Heart left ventricle (tissue), 16 donors: Measurements from ENCODE around the gene MYO5C. TPM values are rescaled to one million over a fixed set of nuclear protein-coding genes. Genes with fewer than 3 reads are reported as not detected.
A peak's percentile ranks its signal among the peaks of the same experiment; 100 is the strongest.

Experiments used
- ATAC-seq, 4 donors: fragments of 200-7000 bp; cut with Tn5 transposase; one replicate each; pipeline ENCODE4 v1.9.1; 2020 to 2022; ENCODE audit warnings: moderate library complexity in 4 of 4, mild to moderate bottlenecking in 3 of 4, moderate number of reproducible peaks in 1 of 4
- DNase-seq, 5 donors: peaks; one replicate each; pipeline ENCODE4 v3.0.0-alpha.2; 2020
- H3K27ac ChIP-seq, 12 donors: fragments of 200-600 bp; sonication (generic) in 4 of 12; one replicate each; pipeline versions ENCODE4 v1.5.0 to v1.8.0; 2016 to 2022; ENCODE audit warnings: mild to moderate bottlenecking in 2 of 12
- H3K27me3 ChIP-seq, 9 donors: fragments of 200-600 bp; sonication (generic) in 2 of 9; one replicate each; pipeline versions ENCODE4 v1.5.1 to v1.8.0; 2016 to 2022; ENCODE audit warnings: mild to moderate bottlenecking in 3 of 9
- H3K36me3 ChIP-seq, 9 donors: fragments of 200-600 bp; sonication (generic) in 2 of 9; one replicate each; pipeline versions ENCODE4 v1.5.0 to v1.8.0; 2018 to 2022; ENCODE audit warnings: mild to moderate bottlenecking in 2 of 9
- H3K4me1 ChIP-seq, 12 donors: fragments of 200-600 bp; sonication (generic) in 4 of 12; one replicate each; pipeline versions ENCODE4 v1.5.0 to v1.8.0; 2016 to 2022; ENCODE audit warnings: mild to moderate bottlenecking in 3 of 12
- H3K4me3 ChIP-seq, 12 donors: fragments of 200-600 bp; sonication (generic) in 4 of 12; one replicate each; pipeline versions ENCODE4 v1.5.0 to v1.8.0; 2017 to 2022; ENCODE audit warnings: mild to moderate bottlenecking in 9 of 12, moderate library complexity in 4 of 12
- H3K9me3 ChIP-seq, 12 donors: fragments of 200-600 bp; sonication (generic) in 4 of 12; one replicate each; pipeline versions ENCODE4 v1.5.0 to v1.8.0; 2016 to 2022; ENCODE audit warnings: mild to moderate bottlenecking in 1 of 12
- CTCF ChIP-seq, 12 donors: fragments of 200-600 bp; sonication (generic) in 4 of 12; IDR thresholded peaks; one replicate each; pipeline versions ENCODE4 v1.5.0 to v1.8.0; 2018 to 2022; ENCODE audit warnings: antibody characterized with exemption in 12 of 12, mild to moderate bottlenecking in 5 of 12
- POLR2A ChIP-seq, 2 donors: fragments of 450-650 bp; IDR thresholded peaks; one replicate each; pipeline ENCODE4 v1.6.1; 2017; ENCODE audit warnings: antibody characterized with exemption in 2 of 2, mild to moderate bottlenecking in 2 of 2, moderate library complexity in 2 of 2
- WGBS, 4 donors: extraction: QIAGEN DNeasy Blood & Tissue Kit in 2 of 4; methylation state at CpG; one replicate each; pipeline versions ENCODE4 v1.1.5 to v1.1.7; 2013 to 2018; 5-methylcytosine and 5-hydroxymethylcytosine counted together
- intact Hi-C, 10 donors: fragments of 100-400 bp; cut with DNase I; formaldehyde crosslinking; loops; one replicate each; pipeline versions ENCODE4 v1.11.1 to v1.14.2; 2022
- polyA plus RNA-seq, 2 donors: library from polyadenylated mRNA; stranded (reverse); fragments of 200-250 nt; gene quantifications; one replicate each; pipeline ENCODE4 v1.2.3, GENCODE V29; 2013
- total RNA-seq, 9 donors: library from RNA; depleted of rRNA in 2 of 9; stranded (reverse); fragments of >200 nt in 2 of 9; fragmentation: NEBNext Ultra II Directional in 3 of 9; extraction: Animal tissue kit (Norgen Biotek cat#: 25700) in 3 of 9; gene quantifications; one replicate each; pipeline versions ENCODE4 v1.1.0 to v1.2.4, GENCODE V29; 2016 to 2023
- donor health status: ischemic (EF 13 %, LVEDD 7.1; RV severe dilation, severe dysfunction).
- donor health status: healthy with polysubstance abuse.
- donor health status: DM: no; HTN: yes; CAD: no.
- donor health status: DM: no; HTN: no; CAD: no.
- donor health status: ischemic (EF 25% LVEDD 6.9; RV normal size, moderate dysfunction).
- donor health status: ischemic (EF 25% LVEDD 5.7; RV mildly dilated, moderate dysfunction).
- donor health status: healthy.
- donor health status: DM: yes; HTN: yes; CAD: no.
- donor health status: ischemic (EF 35%, LVEDD 5.7; RV mildly dilated, moderate dysfunction).
- donor health status: nonischemic (EF 11% LVEDD 7.7; RV severe dilation, severe dysfunction).
- donor health status: DM: yes; HTN: yes; CAD: no.
- donor health status: PGD.
- donor health status: ischemic (EF 29% LVEDD 5.4; RV normal size, mild dysfunction).
- donor health status: nonischemic (EF 23%, LVEDD 6.1; RV moderate dilation, normal function).

MYO5C gene
- total and polyA plus RNA-seq, 11 donors: 0.89 to 7.2 (median 2.3) TPM

- WGBS, 4 donors: 80 to 82% (median 80%) methylated on average over 4 of the region's 4 CpGs
- no peak overlapping the region for H3K4me3 ChIP-seq
- TF ChIP-seq POLR2A (IDR thresholded peaks at IDR 0.05) (no peak), CTCF (IDR thresholded peaks at IDR 0.05) (no peak)
- H3K9me3 ChIP-seq: no peaks in the 10 kb centered on the region
- H3K27ac ChIP-seq: no peak overlapping the region
- H3K4me1 ChIP-seq: peaks cover 0 to 22% (median 9%) of the 10 kb centered on the region in 12 donors
- no peaks in the 10 kb centered on the region for H3K36me3 ChIP-seq
- DNase-seq: no peak
- intact Hi-C loops: no loop called here
- ATAC-seq: no peak
- H3K27me3 ChIP-seq: peaks cover 0 to 25% (median 0%) of the 10 kb centered on the region in 9 donors
Measured at GRCh38 chr15:52291204-52291603, 4.4 kb downstream of the MYO5C start.

DNA sequence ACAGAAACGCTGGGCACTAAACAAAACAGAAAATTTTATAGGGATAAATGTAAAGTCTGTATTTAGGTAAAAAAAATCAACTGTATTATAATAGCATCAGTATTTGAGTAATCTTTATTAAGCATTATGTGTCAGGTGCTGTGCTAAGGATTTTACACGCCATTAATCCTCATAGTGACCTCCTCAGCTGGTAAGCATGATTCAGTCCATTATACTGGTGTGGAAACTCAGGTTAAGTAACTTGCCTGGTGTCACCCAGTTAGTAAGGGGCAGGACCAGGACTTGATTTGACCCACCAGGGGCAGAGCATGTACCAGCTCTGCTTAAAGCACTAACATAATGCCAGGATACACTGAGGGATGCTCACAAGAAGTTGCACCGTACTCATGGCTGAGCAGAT is 4.8 kb downstream of the MYO5C start:
- TF ChIP-seq CTCF (IDR thresholded peaks at IDR 0.05) (no peak), POLR2A (IDR thresholded peaks at IDR 0.05) (no peak)

GRCh38 chr15:52290329-52290728 is 5.3 kb downstream of the MYO5C start:
- intact Hi-C loops: no loop called here
- no peak for TF ChIP-seq POLR2A (IDR thresholded peaks at IDR 0.05)
- no peak for TF ChIP-seq CTCF (IDR thresholded peaks at IDR 0.05)
- H3K36me3 ChIP-seq: no peaks in the 10 kb centered on the region
- DNase-seq: no peak
- no peak overlapping the region for H3K4me3 ChIP-seq
- no peak overlapping the region for H3K27ac ChIP-seq
- H3K9me3 ChIP-seq: no peaks in the 10 kb centered on the region
- peaks cover 0 to 16% (median 0%) of the 10 kb centered on the region in 9 donors for H3K27me3 ChIP-seq
- peaks cover 0 to 15% (median 5%) of the 10 kb centered on the region in 12 donors for H3K4me1 ChIP-seq
- ATAC-seq: no peak
- 63 to 90% (median 78%) methylated on average over 4 of the region's 4 CpGs for WGBS, 4 donors

More for the DNA sequence above, 4.8 kb downstream of the MYO5C start:
- no peaks in the 10 kb centered on the region for H3K36me3 ChIP-seq
- intact Hi-C loops: no loop called here
- WGBS, 4 donors: 91 to 97% (median 94%) methylated on average over 3 of the region's 3 CpGs
- no peak overlapping the region for H3K4me3 ChIP-seq
- H3K27ac ChIP-seq: no peak overlapping the region
- ATAC-seq (no peak), DNase-seq (no peak)
- no peaks in the 10 kb centered on the region for H3K9me3 ChIP-seq
- H3K27me3 ChIP-seq: peaks cover 0 to 21% (median 0%) of the 10 kb centered on the region in 9 donors
- peaks cover 0 to 19% (median 6%) of the 10 kb centered on the region in 12 donors for H3K4me1 ChIP-seq

GRCh38 chr15:52289629-52290081 is 5.9 kb downstream of the MYO5C start:
- 50 to 65% (median 60%) methylated on average over 4 of the region's 4 CpGs for WGBS, 4 donors
- ATAC-seq (peak in 1 of 4 donors; percentile 41), DNase-seq (no peak)
- TF ChIP-seq CTCF (IDR thresholded peaks at IDR 0.05) (no peak), POLR2A (IDR thresholded peaks at IDR 0.05) (no peak)
- Histone ChIP-seq H3K9me3 (no peaks in the 10 kb centered on the region), H3K36me3 (no peaks in the 10 kb centered on the region), H3K27me3 (peaks cover 0 to 9% (median 0%) of the 10 kb centered on the region in 9 donors), H3K4me3 (no peak overlapping the region), H3K4me1 (peaks cover 0 to 8% (median 0%) of the 10 kb centered on the region in 12 donors), H3K27ac (no peak overlapping the region)
- intact Hi-C loops: no loop called here
